Neural progenitor cell (in vitro differentiated cells): ENCODE data around the gene DNAH14. TPM values are rescaled to one million over a fixed set of nuclear protein-coding genes. Genes with fewer than 3 reads are reported as not detected.

ENCODE experiments used
- DNase-seq: peaks from one replicate; pipeline ENCODE4 v3.0.0-alpha.2; 2016; ENCODE audit warnings: low spot score
- H2AFZ ChIP-seq: fragments of 200-600 bp; sonication (generic); replicated peaks from 2 replicates; pipeline ENCODE4 v1.6.1; 2016; ENCODE audit warnings: antibody characterized with exemption
- H3F3A ChIP-seq: fragments of 200-600 bp; sonication (generic); 2 replicates; pipeline ENCODE4 v1.6.1; 2016; ENCODE audit warnings: antibody characterized with exemption, low read depth
- H3K27ac ChIP-seq: fragments of 200-600 bp; sonication (generic); 2 replicates; pipeline ENCODE4 v1.5.1; 2016; ENCODE audit warnings: mild to moderate bottlenecking
- H3K27me3 ChIP-seq: fragments of 200-600 bp; sonication (generic); 2 replicates; pipeline ENCODE4 v1.6.1; 2016; ENCODE audit warnings: mild to moderate bottlenecking, moderate library complexity
- H3K36me3 ChIP-seq: fragments of 200-600 bp; sonication (generic); 2 replicates; pipeline ENCODE4 v1.5.1; 2016
- H3K4me1 ChIP-seq: fragments of 200-600 bp; sonication (generic); 2 replicates; pipeline ENCODE4 v1.6.1; 2016; ENCODE audit warnings: mixed run types
- H3K4me2 ChIP-seq: fragments of 200-600 bp; sonication (generic); 2 replicates; pipeline ENCODE4 v1.6.1; 2016
- H3K4me3 ChIP-seq: fragments of 200-600 bp; sonication (generic); 2 replicates; pipeline ENCODE4 v1.5.1; 2016
- H3K79me2 ChIP-seq: fragments of 200-600 bp; sonication (generic); 2 replicates; pipeline ENCODE4 v1.6.1; 2016; ENCODE audit warnings: low read depth
- H3K9ac ChIP-seq: fragments of 200-600 bp; sonication (generic); 2 replicates; pipeline ENCODE4 v1.6.1; 2016
- H3K9me3 ChIP-seq: fragments of 200-600 bp; sonication (generic); 2 replicates; pipeline ENCODE4 v1.5.1; 2016; ENCODE audit warnings: low read depth
- H4K20me1 ChIP-seq: fragments of 200-600 bp; sonication (generic); 2 replicates; pipeline ENCODE4 v1.6.1; 2016; ENCODE audit warnings: low read depth
- H3K27ac Mint-ChIP-seq: 3 replicates; pipeline ENCODE4 v1.8.0; 2021; ENCODE audit warnings: mixed read lengths
- H3K27me3 Mint-ChIP-seq: 2 replicates; pipeline ENCODE4 v1.8.0; 2022; ENCODE audit warnings: low read depth, mild to moderate bottlenecking, inconsistent platforms, moderate library complexity, mixed read lengths; ENCODE audit not compliant: insufficient read depth
- H3K36me3 Mint-ChIP-seq: 3 replicates; pipeline ENCODE4 v1.8.0; 2021; ENCODE audit warnings: mixed read lengths
- H3K4me1 Mint-ChIP-seq: 3 replicates; pipeline ENCODE4 v1.8.0; 2021; ENCODE audit warnings: mixed read lengths
- H3K4me3 Mint-ChIP-seq: 3 replicates; pipeline ENCODE4 v1.8.0; 2021; ENCODE audit warnings: mild to moderate bottlenecking, moderate library complexity, mixed read lengths
- H3K9me3 Mint-ChIP-seq: 3 replicates; pipeline ENCODE4 v1.8.0; 2020; ENCODE audit warnings: mixed read lengths
- CTCF ChIP-seq: fragments of 200-600 bp; sonication (generic); IDR thresholded peaks from 2 replicates; pipeline ENCODE4 v1.5.1; 2017; ENCODE audit warnings: antibody characterized with exemption, mild to moderate bottlenecking
- EZH2 ChIP-seq: fragments of 200-600 bp; sonication (generic); IDR thresholded peaks from 2 replicates; pipeline ENCODE4 v1.6.1; 2017; ENCODE audit warnings: antibody characterized with exemption, mild to moderate bottlenecking, moderate library complexity
- EZH2phosphoT487 ChIP-seq: fragments of 200-600 bp; sonication (generic); IDR thresholded peaks from 2 replicates; pipeline ENCODE4 v1.6.1; 2017; ENCODE audit warnings: antibody characterized with exemption
- total RNA-seq: library from RNA; depleted of rRNA; stranded (reverse); fragments of >200 nt; gene quantifications from 2 replicates; pipeline ENCODE4 v1.2.3, GENCODE V29; 2015; ENCODE audit warnings: low replicate concordance

DNAH14 gene
- total RNA-seq, 1 donor from 2014 or later: 118 TPM

DNA sequence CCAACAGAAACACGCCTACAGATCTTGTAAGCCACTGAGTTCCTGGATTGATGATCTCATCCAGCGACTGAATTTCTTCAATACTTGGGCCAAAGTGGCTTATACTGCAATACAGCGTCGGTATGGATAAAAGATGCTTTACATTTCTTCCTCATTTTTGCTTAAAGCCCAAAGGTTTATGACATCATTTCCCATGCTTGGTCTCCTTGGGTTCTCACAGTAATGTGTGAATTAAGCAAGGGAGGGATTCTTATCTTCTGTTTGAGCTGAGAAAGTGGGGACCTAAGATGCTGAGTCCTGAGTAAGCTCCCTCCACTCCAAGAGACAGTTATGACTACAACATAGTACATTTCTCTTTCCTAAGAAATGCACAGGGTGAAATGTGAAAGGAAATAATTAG is 458.9 kb downstream of the DNAH14 start:
- no peaks in the 10 kb centered on the region for H3K4me1 Mint-ChIP-seq
- TF ChIP-seq EZH2 (no peak), CTCF (no peak), EZH2phosphoT487 (no peak)
- H4K20me1 ChIP-seq: no peaks in the 10 kb centered on the region
- H2AFZ ChIP-seq: no peak overlapping the region
- no peaks in the 10 kb centered on the region for H3K4me1 ChIP-seq
- no peaks in the 10 kb centered on the region for H3K27me3 ChIP-seq
- no peak overlapping the region for H3K4me3 Mint-ChIP-seq
- no peak overlapping the region for H3K4me2 ChIP-seq
- H3F3A ChIP-seq: no peaks in the 10 kb centered on the region
- H3K36me3 ChIP-seq: no peaks in the 10 kb centered on the region
- H3K9me3 Mint-ChIP-seq: peaks cover 2% of the 10 kb centered on the region
- no peak overlapping the region for H3K9ac ChIP-seq
- peaks cover 5% of the 10 kb centered on the region for H3K27me3 Mint-ChIP-seq
- H3K79me2 ChIP-seq: no peaks in the 10 kb centered on the region
- peaks cover 7% of the 10 kb centered on the region for H3K36me3 Mint-ChIP-seq
- H3K4me3 ChIP-seq: no peak overlapping the region
- H3K9me3 ChIP-seq: no peaks in the 10 kb centered on the region
- no peak overlapping the region for H3K27ac ChIP-seq
- no peak for DNase-seq
- no peak overlapping the region for H3K27ac Mint-ChIP-seq

DNA sequence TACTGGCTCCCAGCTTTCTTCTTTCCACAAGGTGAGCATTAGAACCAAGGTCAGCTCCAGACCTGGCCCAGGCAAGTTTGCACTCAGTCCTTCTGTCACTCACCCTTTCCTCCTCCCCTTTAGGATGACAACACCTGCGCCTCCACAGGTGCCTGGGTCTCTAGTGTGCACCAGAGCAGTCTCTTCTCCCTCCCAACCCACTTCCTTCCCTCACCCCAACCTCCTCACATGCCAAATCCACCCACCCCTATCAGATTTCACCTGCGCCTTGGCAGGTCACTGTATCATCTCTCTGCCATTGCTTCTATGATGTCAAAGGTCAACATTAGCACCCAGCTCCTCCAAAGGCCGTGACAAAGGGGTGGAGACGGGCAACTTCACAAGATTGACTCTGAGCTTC is 460.4 kb downstream of the DNAH14 start:
- H3K4me1 Mint-ChIP-seq: no peaks in the 10 kb centered on the region

GRCh38 chr1:225396357-225396756 is 466.9 kb downstream of the DNAH14 start:
- Histone ChIP-seq H3K4me2 (no peak overlapping the region), H3K4me1 (no peaks in the 10 kb centered on the region), H3K9me3 (no peaks in the 10 kb centered on the region), H3K27ac (no peak overlapping the region), H3K9ac (no peak overlapping the region), H3K36me3 (no peaks in the 10 kb centered on the region), H4K20me1 (no peaks in the 10 kb centered on the region), H3F3A (no peaks in the 10 kb centered on the region), H2AFZ (no peak overlapping the region), H3K4me3 (no peak overlapping the region), H3K79me2 (peaks cover 6% of the 10 kb centered on the region), H3K27me3 (no peaks in the 10 kb centered on the region)
- Mint-ChIP-seq H3K27me3 (no peaks in the 10 kb centered on the region), H3K27ac (no peak overlapping the region), H3K36me3 (peaks cover 40% of the 10 kb centered on the region), H3K4me1 (no peaks in the 10 kb centered on the region), H3K9me3 (peaks cover 2% of the 10 kb centered on the region), H3K4me3 (no peak overlapping the region)
- DNase-seq: no peak
- no peak for TF ChIP-seq EZH2
- TF ChIP-seq EZH2phosphoT487: no peak
- no peak for TF ChIP-seq CTCF

More for the DNA sequence above, 460.4 kb downstream of the DNAH14 start:
- H4K20me1 ChIP-seq: no peaks in the 10 kb centered on the region
- no peaks in the 10 kb centered on the region for H3K79me2 ChIP-seq
- no peaks in the 10 kb centered on the region for H3F3A ChIP-seq
- H3K4me3 ChIP-seq: no peak overlapping the region
- no peak overlapping the region for H2AFZ ChIP-seq
- H3K27ac Mint-ChIP-seq: no peak overlapping the region
- no peak for TF ChIP-seq EZH2phosphoT487
- TF ChIP-seq CTCF: no peak
- no peak for TF ChIP-seq EZH2
- DNase-seq: no peak
- no peaks in the 10 kb centered on the region for H3K36me3 ChIP-seq
- no peak overlapping the region for H3K4me3 Mint-ChIP-seq
- peaks cover 2% of the 10 kb centered on the region for H3K9me3 Mint-ChIP-seq
- no peak overlapping the region for H3K9ac ChIP-seq
- no peaks in the 10 kb centered on the region for H3K9me3 ChIP-seq
- no peaks in the 10 kb centered on the region for H3K4me1 ChIP-seq
- no peak overlapping the region for H3K4me2 ChIP-seq
- peaks cover 10% of the 10 kb centered on the region for H3K36me3 Mint-ChIP-seq
- H3K27me3 ChIP-seq: no peaks in the 10 kb centered on the region
- no peak overlapping the region for H3K27ac ChIP-seq
- H3K27me3 Mint-ChIP-seq: peaks cover 5% of the 10 kb centered on the region
